ENCODE data around the gene ZBTB7B. TPM values are rescaled to one million over a fixed set of nuclear protein-coding genes. Genes with fewer than 3 reads are reported as not detected.

ZBTB7B gene
- polyA plus RNA-seq, 3 donors: 6.3 to 149 (median 9.6) TPM

DNA sequence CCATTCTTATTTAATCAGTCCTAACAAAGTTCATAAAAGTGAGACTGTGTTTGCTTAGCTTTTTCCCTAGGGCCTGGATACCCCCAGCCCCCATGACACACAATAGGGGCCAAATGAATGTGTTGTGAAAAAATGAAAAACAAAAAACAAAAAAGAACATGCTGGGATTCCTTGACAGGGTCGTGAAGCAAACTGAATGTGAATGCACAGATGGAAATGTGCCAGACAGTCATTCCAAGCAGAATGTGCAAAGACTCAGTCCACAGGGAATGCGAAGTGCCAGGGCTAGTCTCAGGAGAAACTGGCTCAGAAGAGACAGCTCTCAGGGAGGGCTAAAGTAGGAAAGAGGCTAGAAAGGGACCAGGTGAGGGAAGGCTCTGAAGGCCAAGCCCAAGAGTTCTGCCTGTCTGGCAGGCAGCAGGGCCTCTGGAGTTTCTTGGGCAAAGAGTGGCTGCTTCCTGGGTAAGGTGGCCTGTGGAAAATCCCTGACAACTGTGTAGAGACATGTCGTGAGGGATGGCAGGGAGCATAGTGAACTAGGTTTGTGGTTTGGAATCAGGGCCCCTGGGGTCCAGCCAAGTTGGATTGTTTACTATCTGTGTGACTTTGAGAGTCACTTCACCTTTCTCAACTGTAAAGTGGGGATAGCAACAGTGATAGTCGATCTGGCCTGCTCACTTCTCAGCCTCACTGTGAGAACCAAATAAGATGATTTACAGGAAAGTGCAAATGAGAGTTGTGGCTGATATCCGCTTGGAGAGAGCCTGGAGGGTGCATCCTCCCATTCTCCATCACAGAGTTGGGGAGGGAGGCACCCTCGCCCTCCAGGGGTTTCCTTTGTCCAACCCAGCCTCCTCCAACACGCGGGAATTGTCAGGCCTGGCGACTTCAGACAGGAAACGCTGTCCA, 47.3 kb downstream of the ZBTB7B start:
- no peak overlapping the region for H3K9ac ChIP-seq (ENCODE audit: insufficient read depth, low read length, poor library complexity, severe bottlenecking)
- Mint-ChIP-seq H3K4me1 (peaks cover 30% of the 10 kb centered on the region), H3K36me3 (peaks cover 12 to 13% of the 10 kb centered on the region in 2 donors), H3K4me3 (peak overlapping the region; percentile 82 to 84), H3K27me3 (ENCODE audit: low read depth in 3 of 3) (peaks cover 0 to 5% (median 1%) of the 10 kb centered on the region in 3 donors), H3K9me3 (no peaks in the 10 kb centered on the region), H3K27ac (peak overlapping the region in 3 of 7 donors; percentile 14 to 89 (median 48))
- no peaks in the 10 kb centered on the region for H3K9me3 ChIP-seq (replicated peaks in 1 of 2; ENCODE audit: control insufficient read depth in 1 of 2, insufficient read depth in 1 of 2, low read length in 2 of 2)
- no peak for DNase-seq
- H2AFZ ChIP-seq (ENCODE audit: insufficient read depth, low read depth, low read length, poor library complexity, severe bottlenecking): peak overlapping the region; percentile 95
- peaks cover 34% of the 10 kb centered on the region for H4K20me1 ChIP-seq (ENCODE audit: insufficient read depth, low read length)
- no peaks in the 10 kb centered on the region for H3K27me3 ChIP-seq (ENCODE audit: control insufficient read depth in 2 of 2, insufficient read depth in 2 of 2, low read length in 2 of 2)
- H3K4me1 ChIP-seq (ENCODE audit: control insufficient read depth in 1 of 2, insufficient read depth in 2 of 2, low read length in 2 of 2): peaks cover 28 to 46% of the 10 kb centered on the region in 2 donors
- no peak overlapping the region for H3K27ac ChIP-seq (ENCODE audit: low read depth in 1 of 2, low read length in 2 of 2)
- TF ChIP-seq, protein P1, sequence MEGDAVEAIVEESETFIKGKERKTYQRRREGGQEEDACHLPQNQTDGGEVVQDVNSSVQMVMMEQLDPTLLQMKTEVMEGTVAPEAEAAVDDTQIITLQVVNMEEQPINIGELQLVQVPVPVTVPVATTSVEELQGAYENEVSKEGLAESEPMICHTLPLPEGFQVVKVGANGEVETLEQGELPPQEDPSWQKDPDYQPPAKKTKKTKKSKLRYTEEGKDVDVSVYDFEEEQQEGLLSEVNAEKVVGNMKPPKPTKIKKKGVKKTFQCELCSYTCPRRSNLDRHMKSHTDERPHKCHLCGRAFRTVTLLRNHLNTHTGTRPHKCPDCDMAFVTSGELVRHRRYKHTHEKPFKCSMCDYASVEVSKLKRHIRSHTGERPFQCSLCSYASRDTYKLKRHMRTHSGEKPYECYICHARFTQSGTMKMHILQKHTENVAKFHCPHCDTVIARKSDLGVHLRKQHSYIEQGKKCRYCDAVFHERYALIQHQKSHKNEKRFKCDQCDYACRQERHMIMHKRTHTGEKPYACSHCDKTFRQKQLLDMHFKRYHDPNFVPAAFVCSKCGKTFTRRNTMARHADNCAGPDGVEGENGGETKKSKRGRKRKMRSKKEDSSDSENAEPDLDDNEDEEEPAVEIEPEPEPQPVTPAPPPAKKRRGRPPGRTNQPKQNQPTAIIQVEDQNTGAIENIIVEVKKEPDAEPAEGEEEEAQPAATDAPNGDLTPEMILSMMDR (IDR thresholded peaks at IDR 0.05): no peak
- peak overlapping the region; percentile 1 to 96 (median 84) for H3K4me3 ChIP-seq (replicated peaks in 1 of 3; ENCODE audit: low read depth in 2 of 3, low read length in 3 of 3)
- H3K4me2 ChIP-seq (replicated peaks; ENCODE audit: extremely low read depth, low read length, poor library complexity, severe bottlenecking): peak overlapping the region; percentile 100
- H3K79me2 ChIP-seq (ENCODE audit: insufficient read depth, low read length): peaks cover 20% of the 10 kb centered on the region
- WGBS (ENCODE audit: insufficient coverage): 24% methylated on average over 7 of the region's 10 CpGs
- intact Hi-C loops (cut with micrococcal nuclease): loop anchor here (5.0 kb wide), 4 partner anchors 37 to 78 kb away; partner anchors contain the start of genes CKS1B (in 1 of the 2), SHC1 (in 1 of the 2) and ZBTB7B (in 1 of the 2)
- H3K36me3 ChIP-seq (replicated peaks in 1 of 2; ENCODE audit: control insufficient read depth in 1 of 2, insufficient read depth in 2 of 2, low read length in 2 of 2): peaks cover 15% of the 10 kb centered on the region in 2 donors

DNA sequence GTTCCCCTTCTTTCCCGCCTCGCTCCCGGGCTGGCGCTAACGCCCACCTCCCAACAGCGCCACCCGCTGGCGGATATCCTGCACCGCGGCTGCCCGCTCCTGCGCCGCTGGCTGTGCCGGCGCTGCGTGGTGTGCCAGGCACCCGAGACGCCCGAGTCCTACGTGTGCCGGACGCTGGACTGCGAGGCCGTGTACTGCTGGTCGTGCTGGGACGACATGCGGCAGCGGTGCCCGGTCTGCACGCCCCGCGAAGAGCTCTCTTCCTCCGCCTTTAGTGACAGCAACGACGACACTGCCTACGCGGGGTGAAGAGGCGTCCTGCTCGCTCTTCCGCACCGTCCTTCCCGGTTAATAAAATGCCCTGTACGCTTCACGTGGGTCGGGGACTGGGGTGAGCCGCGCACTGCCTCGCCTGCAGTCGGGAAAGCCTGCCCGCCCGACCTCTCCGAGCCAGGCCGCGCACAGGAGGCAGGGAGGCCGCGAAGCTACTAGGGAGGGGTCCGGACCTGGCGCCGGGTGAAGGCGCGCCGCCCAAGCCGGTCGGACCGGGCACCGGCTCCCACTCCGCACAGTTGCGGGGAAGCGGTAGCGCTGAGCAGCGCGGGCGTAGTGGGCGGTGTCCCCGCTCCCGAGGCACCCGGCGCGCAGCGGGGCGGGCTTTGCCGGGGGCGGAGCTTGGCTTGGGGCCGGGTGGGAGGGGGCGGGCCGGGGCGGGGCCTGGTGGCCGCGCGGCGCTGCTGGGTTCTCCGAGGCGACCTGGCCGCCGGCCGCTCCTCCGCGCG, 48.1 kb downstream of the ZBTB7B start, which contains the start of gene ADAM15:
Gene ADAM15, plus strand, starts transcription at position 757 of the 782 bp plus-strand sequence. CDS start 71 bp downstream, outside the sequence.
- no peaks in the 10 kb centered on the region for H3K27me3 ChIP-seq (ENCODE audit: control insufficient read depth in 2 of 2, insufficient read depth in 2 of 2, low read length in 2 of 2)
- TF ChIP-seq, protein P1 (IDR thresholded peaks at IDR 0.05): peak; percentile 99
- peak within 1 kb of the TSS; percentile 75 for H3K9ac ChIP-seq (ENCODE audit: insufficient read depth, low read length, poor library complexity, severe bottlenecking)
- H3K4me2 ChIP-seq (replicated peaks; ENCODE audit: extremely low read depth, low read length, poor library complexity, severe bottlenecking): peak within 1 kb of the TSS; percentile 100
- WGBS (ENCODE audit: insufficient coverage): under 1% methylated on average over 95 of the region's 99 CpGs
- Mint-ChIP-seq H3K36me3 (peaks cover 18 to 20% of the 10 kb centered on the region in 2 donors), H3K27ac (peak within 1 kb of the TSS; percentile 73 to 93 (median 89)), H3K4me3 (peak within 1 kb of the TSS; percentile 90 to 95), H3K4me1 (peaks cover 26% of the 10 kb centered on the region), H3K27me3 (ENCODE audit: low read depth in 3 of 3) (peaks cover 0 to 5% (median 1%) of the 10 kb centered on the region in 3 donors), H3K9me3 (no peaks in the 10 kb centered on the region)
- peak; percentile 81 to 88 (median 85) for DNase-seq
- peaks cover 20% of the 10 kb centered on the region for H3K79me2 ChIP-seq (ENCODE audit: insufficient read depth, low read length)
- H2AFZ ChIP-seq (ENCODE audit: insufficient read depth, low read depth, low read length, poor library complexity, severe bottlenecking): peak within 1 kb of the TSS; percentile 95
- H3K9me3 ChIP-seq (replicated peaks in 1 of 2; ENCODE audit: control insufficient read depth in 1 of 2, insufficient read depth in 1 of 2, low read length in 2 of 2): no peaks in the 10 kb centered on the region
- H3K27ac ChIP-seq (ENCODE audit: low read depth in 1 of 2, low read length in 2 of 2): peak within 1 kb of the TSS; percentile 54 to 79
- intact Hi-C loops (cut with micrococcal nuclease): loop anchor here (5.0 kb wide), 3 partner anchors 37 to 48 kb away; partner anchors contain the start of gene ZBTB7B (in 1 of the 2)
- peaks cover 40% of the 10 kb centered on the region for H4K20me1 ChIP-seq (ENCODE audit: insufficient read depth, low read length)
- peak within 1 kb of the TSS; percentile 60 to 96 (median 84) for H3K4me3 ChIP-seq (replicated peaks in 1 of 3; ENCODE audit: low read depth in 2 of 3, low read length in 3 of 3)
- peaks cover 20 to 22% of the 10 kb centered on the region in 2 donors for H3K36me3 ChIP-seq (replicated peaks in 1 of 2; ENCODE audit: control insufficient read depth in 1 of 2, insufficient read depth in 2 of 2, low read length in 2 of 2)
- H3K4me1 ChIP-seq (ENCODE audit: control insufficient read depth in 1 of 2, insufficient read depth in 2 of 2, low read length in 2 of 2): peaks cover 28 to 42% of the 10 kb centered on the region in 2 donors
